Fibroblast of lung (primary cell): ENCODE measurements around the gene COG2.

ENCODE experiments used
- CTCF ChIP-seq, 2 donors: IDR thresholded peaks in 1 of 2; conservative IDR thresholded peaks in 1 of 2; 1 replicate in 1 of 2; 2 replicates in 1 of 2; pipeline ENCODE4 v1.5.1; 2011 to 2012; ENCODE audit warnings: low read length in 2 of 2, control low read depth in 1 of 2, inconsistent platforms in 1 of 2, low read depth in 1 of 2, mild to moderate bottlenecking in 1 of 2
- EZH2 ChIP-seq: IDR thresholded peaks from 2 replicates; pipeline ENCODE4 v1.5.1; 2012; ENCODE audit warnings: low read length, control low read depth, mild to moderate bottlenecking; ENCODE audit errors: missing control alignments

GRCh38 chr1:230706887-230707731, 64.8 kb downstream of the COG2 start:
- no peak for TF ChIP-seq CTCF (conservative IDR thresholded peaks at IDR 0.05 in 1 of 2, IDR thresholded peaks at IDR 0.05 in 1 of 2; ENCODE audit: low read depth in 1 of 2, low read length in 2 of 2)
- TF ChIP-seq EZH2 = no peak
